Measurements from ENCODE around the gene PAX8.

The PAX8 gene

GRCh38 chr2:113167115-113167932 lies 111.4 kb downstream of the PAX8 start:
- DNase-seq (ENCODE audit: low spot score), result no peak

GRCh38 chr2:113166187-113166645 lies 112.5 kb downstream of the PAX8 start:
- no peak for DNase-seq (ENCODE audit: low spot score)

Data from D341Med (cell line).